ENCODE data around the gene LTN1. TPM values are rescaled to one million over a fixed set of nuclear protein-coding genes. Genes with fewer than 3 reads are reported as not detected.

Gene LTN1
- total and polyA plus RNA-seq, 2 of the 13 experiments (the other 11 are each of a cell fraction or from before 2014, with no cell fraction given): 6.7 to 24.6 TPM

- TF ChIP-seq PAXIP1 (CRISPR knock-in tag; conservative IDR thresholded peaks at IDR 0.05): peak; percentile 58
- TF ChIP-seq FOXA1 (IDR thresholded peaks at IDR 0.05): no peak
- TF ChIP-seq FOXA1 (CRISPR knock-in tag; IDR thresholded peaks at IDR 0.05): 0 out of 2 replicates have a peak, but pooled peaks have one; percentile 8
- no peak for TF ChIP-seq ZNF879 (CRISPR knock-in tag; IDR thresholded peaks at IDR 0.05)
- peak; percentile 56 for TF ChIP-seq ARID5B (CRISPR knock-in tag; IDR thresholded peaks at IDR 0.05)
- TF ChIP-seq GATAD2A (CRISPR knock-in tag; IDR thresholded peaks at IDR 0.05): peak; percentile 74
- no peak for TF ChIP-seq JDP2 (CRISPR knock-in tag; IDR thresholded peaks at IDR 0.05; ENCODE audit: borderline replicate concordance)
- TF ChIP-seq RXRB (CRISPR knock-in tag; IDR thresholded peaks at IDR 0.05; ENCODE audit: borderline replicate concordance): peak; percentile 67
- no peak for TF ChIP-seq SOX13 (IDR thresholded peaks at IDR 0.05)
- TF ChIP-seq SOX13 (CRISPR knock-in tag; conservative IDR thresholded peaks at IDR 0.05 in 1 of 2, IDR thresholded peaks at IDR 0.05 in 1 of 2): peak in 1 of 2 experiments; percentile 46; a peak in 2 of 4 replicates
- TF ChIP-seq HMGXB3 (CRISPR knock-in tag; IDR thresholded peaks at IDR 0.05; ENCODE audit: borderline replicate concordance): no peak
- no peak for TF ChIP-seq HES4 (CRISPR knock-in tag; IDR thresholded peaks at IDR 0.05; ENCODE audit: borderline replicate concordance)
- 0 out of 2 replicates have a peak, but pooled peaks have one; percentile 20 for TF ChIP-seq ZNF205 (CRISPR knock-in tag; IDR thresholded peaks at IDR 0.05)
- TF ChIP-seq PREB (CRISPR knock-in tag; IDR thresholded peaks at IDR 0.05): no peak
- TF ChIP-seq NFYB (CRISPR knock-in tag; IDR thresholded peaks at IDR 0.05): no peak
- no peak for TF ChIP-seq GATA4 (IDR thresholded peaks at IDR 0.05; ENCODE audit: borderline replicate concordance, low read depth)
Observed at GRCh38 chr21:28923439-28923975, 69.2 kb downstream of the LTN1 start (continued).

Measured in HepG2 (cell line).